ENCODE data around the gene PILRB.

PILRB gene

DNA sequence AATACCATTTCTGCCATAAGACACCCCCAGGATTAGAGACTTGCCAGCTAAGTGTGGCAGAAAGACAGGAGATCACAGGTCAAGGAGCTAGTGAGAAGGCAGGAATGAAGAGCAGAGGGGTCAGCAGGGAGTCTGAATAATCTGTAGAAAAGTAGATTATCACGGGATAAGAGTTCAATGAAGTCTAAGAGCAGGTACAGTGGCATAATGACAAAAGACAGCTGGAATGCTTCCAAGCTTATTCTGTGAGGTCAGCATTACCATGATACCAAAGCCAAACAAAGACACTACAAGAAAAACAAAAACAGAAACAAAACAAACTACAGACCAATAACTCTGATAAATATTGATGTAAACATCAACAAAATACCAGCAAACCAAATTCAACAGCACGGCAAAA, 36.2 kb downstream of the PILRB start:
- TF ChIP-seq, protein P1, sequence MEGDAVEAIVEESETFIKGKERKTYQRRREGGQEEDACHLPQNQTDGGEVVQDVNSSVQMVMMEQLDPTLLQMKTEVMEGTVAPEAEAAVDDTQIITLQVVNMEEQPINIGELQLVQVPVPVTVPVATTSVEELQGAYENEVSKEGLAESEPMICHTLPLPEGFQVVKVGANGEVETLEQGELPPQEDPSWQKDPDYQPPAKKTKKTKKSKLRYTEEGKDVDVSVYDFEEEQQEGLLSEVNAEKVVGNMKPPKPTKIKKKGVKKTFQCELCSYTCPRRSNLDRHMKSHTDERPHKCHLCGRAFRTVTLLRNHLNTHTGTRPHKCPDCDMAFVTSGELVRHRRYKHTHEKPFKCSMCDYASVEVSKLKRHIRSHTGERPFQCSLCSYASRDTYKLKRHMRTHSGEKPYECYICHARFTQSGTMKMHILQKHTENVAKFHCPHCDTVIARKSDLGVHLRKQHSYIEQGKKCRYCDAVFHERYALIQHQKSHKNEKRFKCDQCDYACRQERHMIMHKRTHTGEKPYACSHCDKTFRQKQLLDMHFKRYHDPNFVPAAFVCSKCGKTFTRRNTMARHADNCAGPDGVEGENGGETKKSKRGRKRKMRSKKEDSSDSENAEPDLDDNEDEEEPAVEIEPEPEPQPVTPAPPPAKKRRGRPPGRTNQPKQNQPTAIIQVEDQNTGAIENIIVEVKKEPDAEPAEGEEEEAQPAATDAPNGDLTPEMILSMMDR (IDR thresholded peaks at IDR 0.05; ENCODE audit: control insufficient read depth, insufficient read depth, low read depth, low read length, missing control alignments) = no peak
- DNase-seq (ENCODE audit: low read depth) = no peak
- no peak overlapping the region for H3K4me3 ChIP-seq (ENCODE audit: control insufficient read depth, low read depth, low read length)

DNA sequence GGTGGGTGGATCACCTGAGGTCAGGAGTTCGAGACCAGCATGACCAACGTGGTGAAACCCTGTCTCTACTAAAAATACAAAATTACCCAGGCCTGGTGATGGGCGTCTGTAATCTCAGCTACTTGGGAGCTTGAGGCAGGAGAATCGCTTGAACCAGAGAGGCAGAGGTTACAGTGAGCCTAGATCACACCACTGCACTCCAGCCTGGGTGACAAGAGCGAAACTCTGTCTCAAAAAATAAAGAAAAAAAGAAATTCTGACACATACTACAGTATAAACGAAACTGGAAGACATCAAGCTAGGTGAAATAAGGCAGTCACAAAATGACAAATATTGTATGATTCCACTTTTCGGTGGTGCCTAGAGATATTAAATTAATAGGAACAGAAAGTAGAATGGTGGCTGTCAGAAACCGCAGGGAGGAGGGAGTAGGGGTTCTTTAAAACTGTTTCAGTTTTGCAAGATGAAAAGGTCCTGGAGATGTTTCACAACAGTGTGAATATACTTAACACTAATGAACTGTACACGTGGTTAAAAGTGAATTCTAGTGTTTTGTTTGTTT, 38.6 kb downstream of the PILRB start:
- H3K4me3 ChIP-seq (ENCODE audit: control insufficient read depth, low read depth, low read length) = no peak overlapping the region
- DNase-seq (ENCODE audit: low read depth) = no peak
- TF ChIP-seq, protein P1 (IDR thresholded peaks at IDR 0.05; ENCODE audit: control insufficient read depth, insufficient read depth, low read depth, low read length, missing control alignments) = no peak

- TF ChIP-seq, protein P1 (IDR thresholded peaks at IDR 0.05; ENCODE audit: control insufficient read depth, insufficient read depth, low read depth, low read length, missing control alignments) = no peak
- no peak for DNase-seq (ENCODE audit: low read depth)
- no peak overlapping the region for H3K4me3 ChIP-seq (ENCODE audit: control insufficient read depth, low read depth, low read length)
These were observed 39.6 kb downstream of the PILRB start for GRCh38 chr7:100397315-100398081.

DNA sequence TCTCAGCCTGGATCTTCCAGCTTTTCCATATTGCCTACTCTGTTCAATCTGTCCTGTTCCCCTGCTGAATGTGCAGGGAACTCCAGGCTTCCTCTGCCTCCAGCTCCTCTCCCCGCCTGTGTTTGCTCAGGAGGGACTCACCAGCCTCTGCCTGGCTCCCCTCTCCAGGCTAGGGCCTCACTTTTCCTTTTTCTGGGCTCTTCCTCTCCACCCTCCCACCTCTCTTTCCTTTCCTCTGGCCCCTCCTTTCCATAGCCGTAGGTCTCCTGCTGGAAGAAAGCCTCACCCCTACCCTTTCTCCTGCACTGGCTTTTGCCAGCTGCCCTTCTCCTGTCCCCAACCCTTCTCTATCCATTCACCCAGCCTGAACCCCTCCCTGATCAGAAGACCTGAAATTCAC, 40.3 kb downstream of the PILRB start:
- no peak overlapping the region for H3K4me3 ChIP-seq (ENCODE audit: control insufficient read depth, low read depth, low read length)
- TF ChIP-seq, protein P1 (IDR thresholded peaks at IDR 0.05; ENCODE audit: control insufficient read depth, insufficient read depth, low read depth, low read length, missing control alignments) = no peak
- no peak for DNase-seq (ENCODE audit: low read depth)

- TF ChIP-seq, protein P1 (IDR thresholded peaks at IDR 0.05; ENCODE audit: control insufficient read depth, insufficient read depth, low read depth, low read length, missing control alignments) = no peak
- H3K4me3 ChIP-seq (ENCODE audit: control insufficient read depth, low read depth, low read length) = no peak overlapping the region
- DNase-seq (ENCODE audit: low read depth) = no peak
These were observed 42.1 kb downstream of the PILRB start for GRCh38 chr7:100400041-100400440.

DNA sequence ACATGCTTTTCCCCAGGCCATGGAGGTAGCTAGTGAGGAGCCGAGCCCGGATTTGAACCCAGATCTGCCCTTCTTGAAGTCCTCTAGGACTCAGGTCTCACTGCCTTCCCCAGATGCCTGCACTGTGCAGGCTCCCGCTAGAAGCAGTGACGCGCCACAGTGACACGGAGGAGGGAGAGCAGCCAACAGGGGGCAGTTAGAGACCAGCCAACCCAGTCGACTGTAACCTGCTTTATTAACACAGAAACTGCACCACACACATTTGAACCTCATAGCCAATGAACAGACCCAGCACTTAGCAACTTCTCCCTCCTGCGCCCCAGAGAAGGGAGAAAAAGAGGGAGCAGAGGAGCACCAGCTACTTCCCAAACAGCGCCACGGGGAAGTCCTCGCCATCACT, 42.7 kb downstream of the PILRB start:
- DNase-seq (ENCODE audit: low read depth) = no peak
- no peak overlapping the region for H3K4me3 ChIP-seq (ENCODE audit: control insufficient read depth, low read depth, low read length)
- TF ChIP-seq, protein P1 (IDR thresholded peaks at IDR 0.05; ENCODE audit: control insufficient read depth, insufficient read depth, low read depth, low read length, missing control alignments) = no peak
